ENCODE measurements around the gene MYO1G. TPM values are rescaled to one million over a fixed set of nuclear protein-coding genes. Genes with fewer than 3 reads are reported as not detected.
A peak's percentile ranks its signal among the peaks of the same experiment; 100 is the strongest.

Gene MYO1G
- total and polyA plus RNA-seq, 12 donors: 0.06 to 12.8 (median 3.8) TPM

DNA sequence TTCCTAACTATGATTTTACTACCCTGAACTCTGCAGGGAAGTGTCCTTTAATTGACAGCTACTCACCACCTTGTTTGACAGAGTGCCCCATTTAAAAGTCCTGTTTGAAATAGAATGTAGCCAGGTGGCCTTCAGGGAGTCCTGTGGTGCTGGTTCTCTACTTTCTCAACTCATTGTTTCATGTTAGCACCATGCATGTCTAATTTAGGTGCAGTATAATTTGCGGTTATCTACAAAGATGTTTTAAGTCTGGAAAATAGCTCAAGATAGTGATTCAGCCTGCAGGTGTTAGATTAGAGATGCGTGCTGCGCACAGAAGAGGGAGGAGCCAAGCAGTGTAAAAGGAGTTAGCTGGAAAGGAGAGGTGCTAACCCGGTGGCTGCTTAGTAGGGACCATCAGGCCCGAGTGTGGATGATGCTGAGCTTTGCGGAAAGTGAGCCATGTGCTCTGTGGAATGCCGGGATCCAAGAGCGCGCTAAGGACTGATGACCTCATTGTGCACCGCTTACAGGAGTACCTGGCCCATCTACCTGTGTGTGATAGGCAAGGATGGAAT lies 22.4 kb upstream of the MYO1G start:
- TF ChIP-seq CTCF (IDR thresholded peaks at IDR 0.05) (no peak), POLR2A (IDR thresholded peaks at IDR 0.05) (no peak)
- Histone ChIP-seq H3K27ac (peak overlapping the region; percentile 77 to 100 (median 91)), H3K27me3 (no peaks in the 10 kb centered on the region), H3K4me1 (replicated peaks in 1 of 2) (peaks cover 15 to 22% of the 10 kb centered on the region in 2 donors), H3K36me3 (replicated peaks in 1 of 2) (no peaks in the 10 kb centered on the region), H3K9me3 (replicated peaks in 1 of 3) (no peaks in the 10 kb centered on the region), H3K4me3 (peak overlapping the region in 2 of 4 donors; percentile 67 to 88)
- intact Hi-C loops (cut with DNase I): no loop called here
- 29 to 36% (median 34%) methylated on average over 10 of the region's 10 CpGs for WGBS, 4 donors
- peak in 3 of 7 donors; percentile 34 to 42 (median 34) for DNase-seq

- no peaks in the 10 kb centered on the region for H3K9me3 ChIP-seq (replicated peaks in 1 of 3)
- peak; percentile 63 to 78 (median 68) for DNase-seq
- TF ChIP-seq POLR2A (IDR thresholded peaks at IDR 0.05) (peak; percentile 29 to 57), CTCF (IDR thresholded peaks at IDR 0.05) (no peak)
- peak within 1 kb of the TSS in 3 of 4 donors; percentile 50 to 88 (median 67) for H3K4me3 ChIP-seq
- no peaks in the 10 kb centered on the region for H3K27me3 ChIP-seq
- no peaks in the 10 kb centered on the region for H3K36me3 ChIP-seq (replicated peaks in 1 of 2)
- H3K27ac ChIP-seq: peak within 1 kb of the TSS; percentile 77 to 100 (median 91)
- peaks cover 15 to 22% of the 10 kb centered on the region in 2 donors for H3K4me1 ChIP-seq (replicated peaks in 1 of 2)
- 0 to 2% (median 0%) methylated on average over 9 to 73 of the region's 77 CpGs for WGBS, 4 donors
- intact Hi-C loops (cut with DNase I): no loop called here
These were observed 21.5 kb upstream of the MYO1G start, which contains the start of gene CCM2 for GRCh38 chr7:45000093-45001032. TSS of gene CCM2 (plus strand) at chr7:45000201. CDS start at chr7:45000334, 133 bp downstream.

DNA sequence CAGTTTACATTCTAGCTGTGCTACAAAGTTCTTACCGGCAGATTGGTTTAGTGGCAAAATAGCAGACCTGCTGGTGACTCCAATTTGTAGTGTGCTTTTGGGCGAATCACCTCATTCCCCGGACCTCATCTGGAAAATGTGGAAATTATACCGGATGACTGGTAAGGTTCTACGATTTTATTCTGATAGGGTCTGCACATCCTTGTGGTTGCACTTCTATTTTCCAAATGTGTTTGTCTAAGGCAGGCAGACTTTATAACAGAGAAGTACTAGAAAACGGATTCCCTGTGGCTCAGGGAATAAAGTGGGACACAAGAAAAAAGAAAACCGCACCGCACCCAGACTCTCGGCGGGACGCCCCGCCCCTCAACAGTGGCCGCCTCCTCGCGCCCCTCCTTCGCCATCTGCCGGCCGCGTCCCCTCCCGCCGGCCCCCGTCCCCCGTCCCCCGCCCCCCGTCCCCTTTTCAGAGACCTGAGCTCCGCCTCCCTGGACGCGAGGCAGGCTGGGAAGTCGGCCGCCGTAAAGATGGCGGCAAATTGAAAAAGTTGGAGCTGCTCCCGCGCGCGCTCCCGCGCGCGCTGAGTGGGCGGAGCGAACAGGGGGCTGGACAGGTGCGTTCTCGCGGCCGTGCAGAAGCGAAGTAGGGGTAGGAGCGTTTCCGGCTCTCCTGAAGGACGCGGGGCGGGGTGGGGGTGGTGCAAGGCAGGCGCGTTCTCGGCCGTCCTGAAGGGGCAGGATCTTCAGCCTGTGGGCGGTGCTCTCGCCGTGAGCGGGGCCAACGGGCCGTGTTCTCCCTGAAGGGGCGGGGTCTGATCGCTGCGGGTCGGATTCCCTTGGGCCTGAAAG lies 20.7 kb upstream of the MYO1G start:
- Histone ChIP-seq H3K27me3 (no peaks in the 10 kb centered on the region), H3K4me3 (peak overlapping the region in 2 of 4 donors; percentile 39 to 82), H3K9me3 (replicated peaks in 1 of 3) (no peaks in the 10 kb centered on the region), H3K27ac (peak overlapping the region in 4 of 5 donors; percentile 82 to 100 (median 90)), H3K4me1 (replicated peaks in 1 of 2) (peaks cover 15 to 22% of the 10 kb centered on the region in 2 donors), H3K36me3 (replicated peaks in 1 of 2) (no peaks in the 10 kb centered on the region)
- TF ChIP-seq POLR2A (IDR thresholded peaks at IDR 0.05) (peak; percentile 43 to 73), CTCF (IDR thresholded peaks at IDR 0.05) (peak in 4 of 6 experiments; percentile 6 to 19 (median 13))
- intact Hi-C loops (cut with DNase I): no loop called here
- peak; percentile 100 for DNase-seq
- 0 to 1% (median 1%) methylated on average over 28 to 66 of the region's 66 CpGs for WGBS, 4 donors

All from adrenal gland (tissue), 12 donors.